Activated CD4-positive, alpha-beta T cell treated with anti-CD3 and anti-CD28 coated beads, Interleukin-2, amount 50 U/mL, for 4 hours (primary cell): Measurements from ENCODE around the gene DHDH.

Experiments used
- DNase-seq, 2 experiments: peaks; one replicate each; pipeline ENCODE4 v3.0.0-alpha.2; 2020

The DHDH gene

GRCh38 chr19:48968179-48968661, 34.7 kb downstream of the DHDH start:
- no peak for DNase-seq

GRCh38 chr19:48968813-48969218, 35.3 kb downstream of the DHDH start:
- no peak for DNase-seq

- DNase-seq, result no peak
Measured at GRCh38 chr19:48969276-48970138, 36.0 kb downstream of the DHDH start.

GRCh38 chr19:48970139-48970766, 36.8 kb downstream of the DHDH start:
- no peak for DNase-seq

GRCh38 chr19:48970923-48971395, 37.5 kb downstream of the DHDH start:
- peak; percentile 80 to 82 for DNase-seq

- DNase-seq, result no peak
Measured at GRCh38 chr19:48975947-48976847, 42.7 kb downstream of the DHDH start.

GRCh38 chr19:48977061-48977460, 43.6 kb downstream of the DHDH start:
- DNase-seq, result no peak

- DNase-seq, result no peak
Measured at GRCh38 chr19:48982280-48982679, 48.8 kb downstream of the DHDH start.

GRCh38 chr19:48985711-48986110, 52.2 kb downstream of the DHDH start:
- DNase-seq, result no peak

GRCh38 chr19:48986211-48986610, 52.7 kb downstream of the DHDH start:
- no peak for DNase-seq

- DNase-seq, result no peak
Measured at GRCh38 chr19:48987323-48987722, 53.8 kb downstream of the DHDH start.

- DNase-seq, result no peak
Measured at GRCh38 chr19:48988286-48988685, 54.8 kb downstream of the DHDH start.

- no peak for DNase-seq
Measured at GRCh38 chr19:48988860-48989259, 55.4 kb downstream of the DHDH start.

- DNase-seq, result no peak
Measured at GRCh38 chr19:48989701-48990291, 56.3 kb downstream of the DHDH start.

- no peak for DNase-seq
Measured at GRCh38 chr19:48990400-48990799, 56.9 kb downstream of the DHDH start.

- no peak for DNase-seq
Measured at GRCh38 chr19:48991011-48991609, 57.6 kb downstream of the DHDH start.

- DNase-seq, result no peak
Measured at GRCh38 chr19:48991873-48992580, 58.5 kb downstream of the DHDH start.

GRCh38 chr19:48992581-48993174, 59.2 kb downstream of the DHDH start:
- DNase-seq, result no peak

GRCh38 chr19:48993175-48994034, 59.9 kb downstream of the DHDH start, which contains the start of the genes GYS1 and RUVBL2:
Gene GYS1, minus strand, starts transcription at chr19:48993309. Its CDS starts 197 bp downstream, at chr19:48993112.
Gene RUVBL2, plus strand, starts transcription at chr19:48993887. Its CDS starts 25 bp downstream, at chr19:48993912.
- DNase-seq, result peak; percentile 99

- DNase-seq, result no peak
Measured at GRCh38 chr19:48994035-48994386, 60.5 kb downstream of the DHDH start.
